GM12878 (cell line): ENCODE data around the gene WHRN. TPM values are rescaled to one million over a fixed set of nuclear protein-coding genes. Genes with fewer than 3 reads are reported as not detected.

Experiments used
- BMI1 ChIP-seq: fragments of 450-650 bp; IDR thresholded peaks from 2 replicates; pipeline ENCODE4 v1.6.1; 2016; ENCODE audit warnings: mild to moderate bottlenecking, moderate library complexity, borderline replicate concordance
- CREM ChIP-seq: IDR thresholded peaks from 2 replicates; pipeline ENCODE4 v1.6.1; 2014; ENCODE audit warnings: antibody characterized with exemption, low read depth
- IKZF1 ChIP-seq: fragments of 450-650 bp; conservative IDR thresholded peaks from 2 replicates; pipeline ENCODE4 v1.6.1; 2017; ENCODE audit warnings: antibody characterized with exemption, mild to moderate bottlenecking
- MTA2 ChIP-seq: fragments of 450-650 bp; IDR thresholded peaks from 2 replicates; pipeline ENCODE4 v1.6.1; 2016; ENCODE audit warnings: low read depth, mild to moderate bottlenecking, moderate library complexity
- MYC ChIP-seq: IDR thresholded peaks from 2 replicates; pipeline ENCODE4 v1.6.1; 2011; ENCODE audit warnings: mild to moderate bottlenecking, low read length, moderate library complexity, inconsistent platforms; ENCODE audit not compliant: insufficient read depth, insufficient replicate concordance, insufficient read length, severe bottlenecking
- NFXL1 ChIP-seq: fragments of 450-650 bp; IDR thresholded peaks from 2 replicates; pipeline ENCODE4 v1.6.1; 2017; ENCODE audit warnings: antibody characterized with exemption, mild to moderate bottlenecking, borderline replicate concordance
- POLR2AphosphoS2 ChIP-seq: IDR thresholded peaks from 2 replicates; pipeline ENCODE4 v1.6.1; 2011; ENCODE audit warnings: low read depth, mild to moderate bottlenecking, low read length, improper control_type of control experiment, moderate library complexity
- ZBTB40 ChIP-seq: fragments of 450-650 bp; IDR thresholded peaks from 2 replicates; pipeline ENCODE4 v1.6.1; 2016; ENCODE audit warnings: mild to moderate bottlenecking, moderate library complexity, borderline replicate concordance
- ZNF622 ChIP-seq: fragments of 450-650 bp; IDR thresholded peaks from 2 replicates; pipeline ENCODE4 v1.6.1; 2017; ENCODE audit warnings: mild to moderate bottlenecking, inconsistent platforms
- ZSCAN29 ChIP-seq: fragments of 450-650 bp; IDR thresholded peaks from 2 replicates; pipeline ENCODE4 v1.6.1; 2017; ENCODE audit warnings: mild to moderate bottlenecking, moderate library complexity
- polyA plus RNA-seq, 11 experiments: library from polyadenylated mRNA; depleted of rRNA in 4 of 11; unstranded in 6 of 11; stranded (reverse) in 5 of 11; fragments of >200 nt; fragmentation: Nextera tagmentation in 4 of 11; fragmentation: Illumina TruSeq in 1 of 11; extraction: Ambion mirVana in 4 of 11; extraction: Trizol in 1 of 11; gene quantifications; 1 replicate in 1 of 11; 2 replicates in 10 of 11; pipeline versions ENCODE4 v1.2.1 to v1.2.3, GENCODE V29; 2011 to 2016; ENCODE audit warnings: inconsistent platforms in 2 of 11, missing spikeins in 2 of 11, low read depth in 1 of 11
- total RNA-seq, 4 experiments: library from RNA; depleted of rRNA in 3 of 4; stranded (reverse); fragments of >200 nt in 3 of 4; fragmentation: Illumina TruSeq in 1 of 4; extraction: Trizol in 1 of 4; gene quantifications; 2 replicates each; pipeline versions ENCODE4 v1.2.1 to v1.2.3, GENCODE V29; 2013 to 2021
- TF ChIP-seq, protein P1 (sequence below): IDR thresholded peaks from 2 replicates; pipeline ENCODE4 v1.6.1; 2012; ENCODE audit warnings: improper control_type of control experiment, low read depth, low read length; ENCODE audit not compliant: insufficient replicate concordance
- TF ChIP-seq, protein P2 (sequence below): IDR thresholded peaks from 2 replicates; pipeline ENCODE4 v1.6.1; 2011; ENCODE audit warnings: borderline replicate concordance, low read depth, mild to moderate bottlenecking, moderate library complexity, low read length; ENCODE audit not compliant: insufficient read depth, poor library complexity, severe bottlenecking
- TF ChIP-seq, protein P3 (sequence below): fragments of 450-650 bp; IDR thresholded peaks from 2 replicates; pipeline ENCODE4 v1.6.1; 2017; ENCODE audit warnings: mild to moderate bottlenecking
- TF ChIP-seq, protein P4 (sequence below): fragments of 450-650 bp; IDR thresholded peaks from 2 replicates; pipeline ENCODE4 v1.6.1; 2014; ENCODE audit warnings: mild to moderate bottlenecking

WHRN gene
- total and polyA plus RNA-seq, 10 of the 15 experiments (the other 5 are each of a cell fraction or from before 2014, with no cell fraction given): 0.04 to 18.2 (median 0.68) TPM; not detected in 1

GRCh38 chr9:114505187-114506081 is at the start of gene WHRN (continued):
- TF ChIP-seq, protein P1, sequence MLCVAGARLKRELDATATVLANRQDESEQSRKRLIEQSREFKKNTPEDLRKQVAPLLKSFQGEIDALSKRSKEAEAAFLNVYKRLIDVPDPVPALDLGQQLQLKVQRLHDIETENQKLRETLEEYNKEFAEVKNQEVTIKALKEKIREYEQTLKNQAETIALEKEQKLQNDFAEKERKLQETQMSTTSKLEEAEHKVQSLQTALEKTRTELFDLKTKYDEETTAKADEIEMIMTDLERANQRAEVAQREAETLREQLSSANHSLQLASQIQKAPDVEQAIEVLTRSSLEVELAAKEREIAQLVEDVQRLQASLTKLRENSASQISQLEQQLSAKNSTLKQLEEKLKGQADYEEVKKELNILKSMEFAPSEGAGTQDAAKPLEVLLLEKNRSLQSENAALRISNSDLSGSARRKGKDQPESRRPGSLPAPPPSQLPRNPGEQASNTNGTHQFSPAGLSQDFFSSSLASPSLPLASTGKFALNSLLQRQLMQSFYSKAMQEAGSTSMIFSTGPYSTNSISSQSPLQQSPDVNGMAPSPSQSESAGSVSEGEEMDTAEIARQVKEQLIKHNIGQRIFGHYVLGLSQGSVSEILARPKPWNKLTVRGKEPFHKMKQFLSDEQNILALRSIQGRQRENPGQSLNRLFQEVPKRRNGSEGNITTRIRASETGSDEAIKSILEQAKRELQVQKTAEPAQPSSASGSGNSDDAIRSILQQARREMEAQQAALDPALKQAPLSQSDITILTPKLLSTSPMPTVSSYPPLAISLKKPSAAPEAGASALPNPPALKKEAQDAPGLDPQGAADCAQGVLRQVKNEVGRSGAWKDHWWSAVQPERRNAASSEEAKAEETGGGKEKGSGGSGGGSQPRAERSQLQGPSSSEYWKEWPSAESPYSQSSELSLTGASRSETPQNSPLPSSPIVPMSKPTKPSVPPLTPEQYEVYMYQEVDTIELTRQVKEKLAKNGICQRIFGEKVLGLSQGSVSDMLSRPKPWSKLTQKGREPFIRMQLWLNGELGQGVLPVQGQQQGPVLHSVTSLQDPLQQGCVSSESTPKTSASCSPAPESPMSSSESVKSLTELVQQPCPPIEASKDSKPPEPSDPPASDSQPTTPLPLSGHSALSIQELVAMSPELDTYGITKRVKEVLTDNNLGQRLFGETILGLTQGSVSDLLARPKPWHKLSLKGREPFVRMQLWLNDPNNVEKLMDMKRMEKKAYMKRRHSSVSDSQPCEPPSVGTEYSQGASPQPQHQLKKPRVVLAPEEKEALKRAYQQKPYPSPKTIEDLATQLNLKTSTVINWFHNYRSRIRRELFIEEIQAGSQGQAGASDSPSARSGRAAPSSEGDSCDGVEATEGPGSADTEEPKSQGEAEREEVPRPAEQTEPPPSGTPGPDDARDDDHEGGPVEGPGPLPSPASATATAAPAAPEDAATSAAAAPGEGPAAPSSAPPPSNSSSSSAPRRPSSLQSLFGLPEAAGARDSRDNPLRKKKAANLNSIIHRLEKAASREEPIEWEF: no peak
- TF ChIP-seq NFXL1: no peak
- peak; percentile 87 for TF ChIP-seq CREM
- TF ChIP-seq IKZF1: peak; percentile 49; the same call in 1 of the 2 replicates
- TF ChIP-seq MTA2: no peak
- TF ChIP-seq ZSCAN29: no peak
- TF ChIP-seq POLR2AphosphoS2: no peak
- no peak for TF ChIP-seq MYC
- TF ChIP-seq, protein P2, sequence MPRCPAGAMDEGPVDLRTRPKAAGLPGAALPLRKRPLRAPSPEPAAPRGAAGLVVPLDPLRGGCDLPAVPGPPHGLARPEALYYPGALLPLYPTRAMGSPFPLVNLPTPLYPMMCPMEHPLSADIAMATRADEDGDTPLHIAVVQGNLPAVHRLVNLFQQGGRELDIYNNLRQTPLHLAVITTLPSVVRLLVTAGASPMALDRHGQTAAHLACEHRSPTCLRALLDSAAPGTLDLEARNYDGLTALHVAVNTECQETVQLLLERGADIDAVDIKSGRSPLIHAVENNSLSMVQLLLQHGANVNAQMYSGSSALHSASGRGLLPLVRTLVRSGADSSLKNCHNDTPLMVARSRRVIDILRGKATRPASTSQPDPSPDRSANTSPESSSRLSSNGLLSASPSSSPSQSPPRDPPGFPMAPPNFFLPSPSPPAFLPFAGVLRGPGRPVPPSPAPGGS: no peak
- TF ChIP-seq, protein P3, sequence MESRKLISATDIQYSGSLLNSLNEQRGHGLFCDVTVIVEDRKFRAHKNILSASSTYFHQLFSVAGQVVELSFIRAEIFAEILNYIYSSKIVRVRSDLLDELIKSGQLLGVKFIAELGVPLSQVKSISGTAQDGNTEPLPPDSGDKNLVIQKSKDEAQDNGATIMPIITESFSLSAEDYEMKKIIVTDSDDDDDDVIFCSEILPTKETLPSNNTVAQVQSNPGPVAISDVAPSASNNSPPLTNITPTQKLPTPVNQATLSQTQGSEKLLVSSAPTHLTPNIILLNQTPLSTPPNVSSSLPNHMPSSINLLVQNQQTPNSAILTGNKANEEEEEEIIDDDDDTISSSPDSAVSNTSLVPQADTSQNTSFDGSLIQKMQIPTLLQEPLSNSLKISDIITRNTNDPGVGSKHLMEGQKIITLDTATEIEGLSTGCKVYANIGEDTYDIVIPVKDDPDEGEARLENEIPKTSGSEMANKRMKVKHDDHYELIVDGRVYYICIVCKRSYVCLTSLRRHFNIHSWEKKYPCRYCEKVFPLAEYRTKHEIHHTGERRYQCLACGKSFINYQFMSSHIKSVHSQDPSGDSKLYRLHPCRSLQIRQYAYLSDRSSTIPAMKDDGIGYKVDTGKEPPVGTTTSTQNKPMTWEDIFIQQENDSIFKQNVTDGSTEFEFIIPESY: no peak
- TF ChIP-seq, protein P4, sequence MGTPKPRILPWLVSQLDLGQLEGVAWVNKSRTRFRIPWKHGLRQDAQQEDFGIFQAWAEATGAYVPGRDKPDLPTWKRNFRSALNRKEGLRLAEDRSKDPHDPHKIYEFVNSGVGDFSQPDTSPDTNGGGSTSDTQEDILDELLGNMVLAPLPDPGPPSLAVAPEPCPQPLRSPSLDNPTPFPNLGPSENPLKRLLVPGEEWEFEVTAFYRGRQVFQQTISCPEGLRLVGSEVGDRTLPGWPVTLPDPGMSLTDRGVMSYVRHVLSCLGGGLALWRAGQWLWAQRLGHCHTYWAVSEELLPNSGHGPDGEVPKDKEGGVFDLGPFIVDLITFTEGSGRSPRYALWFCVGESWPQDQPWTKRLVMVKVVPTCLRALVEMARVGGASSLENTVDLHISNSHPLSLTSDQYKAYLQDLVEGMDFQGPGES: no peak
- TF ChIP-seq ZNF622: no peak
- peak; percentile 92 for TF ChIP-seq BMI1
- TF ChIP-seq ZBTB40: peak; percentile 53; the same call in 1 of the 2 replicates
